ENCODE results near the gene FAM217A.
A peak's percentile ranks its signal among the peaks of the same experiment; 100 is the strongest.

Gene FAM217A

GRCh38 chr6:4041480-4041879, 37.5 kb downstream of the FAM217A start:
- H3K4me3 ChIP-seq (ENCODE audit: low read depth, low read length): no peak overlapping the region
- no peak for TF ChIP-seq CTCF (conservative IDR thresholded peaks at IDR 0.05; ENCODE audit: low read depth, low read length)
- peak; percentile 30 for DNase-seq (ENCODE audit: low read depth)

- DNase-seq (ENCODE audit: low read depth): peak; percentile 57
- TF ChIP-seq CTCF (conservative IDR thresholded peaks at IDR 0.05; ENCODE audit: low read depth, low read length): no peak
- H3K4me3 ChIP-seq (ENCODE audit: low read depth, low read length): no peak overlapping the region
These were observed 39.6 kb downstream of the FAM217A start for GRCh38 chr6:4039348-4039747.

GRCh38 chr6:4036581-4036980, 42.4 kb downstream of the FAM217A start:
- no peak overlapping the region for H3K4me3 ChIP-seq (ENCODE audit: low read depth, low read length)
- no peak for DNase-seq (ENCODE audit: low read depth)
- no peak for TF ChIP-seq CTCF (conservative IDR thresholded peaks at IDR 0.05; ENCODE audit: low read depth, low read length)

- TF ChIP-seq CTCF (conservative IDR thresholded peaks at IDR 0.05; ENCODE audit: low read depth, low read length): no peak
- no peak for DNase-seq (ENCODE audit: low read depth)
- no peak overlapping the region for H3K4me3 ChIP-seq (ENCODE audit: low read depth, low read length)
These were observed 46.5 kb downstream of the FAM217A start for GRCh38 chr6:4032475-4032874.

- no peak for TF ChIP-seq CTCF (conservative IDR thresholded peaks at IDR 0.05; ENCODE audit: low read depth, low read length)
- H3K4me3 ChIP-seq (ENCODE audit: low read depth, low read length): no peak overlapping the region
- no peak for DNase-seq (ENCODE audit: low read depth)
These were observed 47.5 kb downstream of the FAM217A start for GRCh38 chr6:4031442-4031841.

- TF ChIP-seq CTCF (conservative IDR thresholded peaks at IDR 0.05; ENCODE audit: low read depth, low read length): no peak
- H3K4me3 ChIP-seq (ENCODE audit: low read depth, low read length): no peak overlapping the region
- no peak for DNase-seq (ENCODE audit: low read depth)
These were observed 48.3 kb downstream of the FAM217A start for GRCh38 chr6:4030669-4031068.

GRCh38 chr6:4029687-4030086, 49.2 kb downstream of the FAM217A start:
- no peak for TF ChIP-seq CTCF (conservative IDR thresholded peaks at IDR 0.05; ENCODE audit: low read depth, low read length)
- H3K4me3 ChIP-seq (ENCODE audit: low read depth, low read length): no peak overlapping the region
- no peak for DNase-seq (ENCODE audit: low read depth)
